ENCODE measurements around the gene KDM4C.

The KDM4C gene

GRCh38 chr9:7045361-7045760 is 287.6 kb downstream of the KDM4C start:
- DNase-seq (ENCODE audit: low read depth) = no peak

GRCh38 chr9:7051711-7052110 is 293.9 kb downstream of the KDM4C start:
- DNase-seq (ENCODE audit: low read depth) = no peak

- DNase-seq (ENCODE audit: low read depth) = no peak
Observed at GRCh38 chr9:7053903-7054302, 296.1 kb downstream of the KDM4C start.

GRCh38 chr9:7055171-7055903 is 297.6 kb downstream of the KDM4C start:
- no peak for DNase-seq (ENCODE audit: low read depth)

GRCh38 chr9:7056254-7056653 is 298.5 kb downstream of the KDM4C start:
- DNase-seq (ENCODE audit: low read depth) = no peak

- DNase-seq (ENCODE audit: low read depth) = no peak
Observed at GRCh38 chr9:7058473-7058872, 300.7 kb downstream of the KDM4C start.

GRCh38 chr9:7067169-7067568 is 309.4 kb downstream of the KDM4C start:
- no peak for DNase-seq (ENCODE audit: low read depth)

- DNase-seq (ENCODE audit: low read depth) = no peak
Observed at GRCh38 chr9:7071916-7072315, 314.1 kb downstream of the KDM4C start.

GRCh38 chr9:7073706-7074105 is 315.9 kb downstream of the KDM4C start:
- no peak for DNase-seq (ENCODE audit: low read depth)

GRCh38 chr9:7075154-7075553 is 317.4 kb downstream of the KDM4C start:
- no peak for DNase-seq (ENCODE audit: low read depth)

GRCh38 chr9:7079051-7079450 is 321.3 kb downstream of the KDM4C start:
- DNase-seq (ENCODE audit: low read depth) = no peak

GRCh38 chr9:7081065-7081600 is 323.4 kb downstream of the KDM4C start:
- DNase-seq (ENCODE audit: low read depth) = no peak

- DNase-seq (ENCODE audit: low read depth) = no peak
Observed at GRCh38 chr9:7083192-7083591, 325.4 kb downstream of the KDM4C start.

- DNase-seq (ENCODE audit: low read depth) = no peak
Observed at GRCh38 chr9:7085357-7085756, 327.6 kb downstream of the KDM4C start.

- no peak for DNase-seq (ENCODE audit: low read depth)
Observed at GRCh38 chr9:7086389-7086788, 328.6 kb downstream of the KDM4C start.

- no peak for DNase-seq (ENCODE audit: low read depth)
Observed at GRCh38 chr9:7088611-7089010, 330.8 kb downstream of the KDM4C start.

GRCh38 chr9:7089406-7090193 is 331.8 kb downstream of the KDM4C start:
- no peak for DNase-seq (ENCODE audit: low read depth)

GRCh38 chr9:7093040-7093439 is 335.3 kb downstream of the KDM4C start:
- DNase-seq (ENCODE audit: low read depth) = no peak

GRCh38 chr9:7094052-7094451 is 336.3 kb downstream of the KDM4C start:
- DNase-seq (ENCODE audit: low read depth) = no peak

- no peak for DNase-seq (ENCODE audit: low read depth)
Observed at GRCh38 chr9:7094576-7094975, 336.8 kb downstream of the KDM4C start.

- DNase-seq (ENCODE audit: low read depth) = no peak
Observed at GRCh38 chr9:7095058-7095457, 337.3 kb downstream of the KDM4C start.

GRCh38 chr9:7097040-7097715 is 339.4 kb downstream of the KDM4C start:
- DNase-seq (ENCODE audit: low read depth) = no peak

Measured in GM04504 (cell line).